ENCODE results near the gene MCF2L. TPM values are rescaled to one million over a fixed set of nuclear protein-coding genes. Genes with fewer than 3 reads are reported as not detected.

Gene MCF2L, protein sequence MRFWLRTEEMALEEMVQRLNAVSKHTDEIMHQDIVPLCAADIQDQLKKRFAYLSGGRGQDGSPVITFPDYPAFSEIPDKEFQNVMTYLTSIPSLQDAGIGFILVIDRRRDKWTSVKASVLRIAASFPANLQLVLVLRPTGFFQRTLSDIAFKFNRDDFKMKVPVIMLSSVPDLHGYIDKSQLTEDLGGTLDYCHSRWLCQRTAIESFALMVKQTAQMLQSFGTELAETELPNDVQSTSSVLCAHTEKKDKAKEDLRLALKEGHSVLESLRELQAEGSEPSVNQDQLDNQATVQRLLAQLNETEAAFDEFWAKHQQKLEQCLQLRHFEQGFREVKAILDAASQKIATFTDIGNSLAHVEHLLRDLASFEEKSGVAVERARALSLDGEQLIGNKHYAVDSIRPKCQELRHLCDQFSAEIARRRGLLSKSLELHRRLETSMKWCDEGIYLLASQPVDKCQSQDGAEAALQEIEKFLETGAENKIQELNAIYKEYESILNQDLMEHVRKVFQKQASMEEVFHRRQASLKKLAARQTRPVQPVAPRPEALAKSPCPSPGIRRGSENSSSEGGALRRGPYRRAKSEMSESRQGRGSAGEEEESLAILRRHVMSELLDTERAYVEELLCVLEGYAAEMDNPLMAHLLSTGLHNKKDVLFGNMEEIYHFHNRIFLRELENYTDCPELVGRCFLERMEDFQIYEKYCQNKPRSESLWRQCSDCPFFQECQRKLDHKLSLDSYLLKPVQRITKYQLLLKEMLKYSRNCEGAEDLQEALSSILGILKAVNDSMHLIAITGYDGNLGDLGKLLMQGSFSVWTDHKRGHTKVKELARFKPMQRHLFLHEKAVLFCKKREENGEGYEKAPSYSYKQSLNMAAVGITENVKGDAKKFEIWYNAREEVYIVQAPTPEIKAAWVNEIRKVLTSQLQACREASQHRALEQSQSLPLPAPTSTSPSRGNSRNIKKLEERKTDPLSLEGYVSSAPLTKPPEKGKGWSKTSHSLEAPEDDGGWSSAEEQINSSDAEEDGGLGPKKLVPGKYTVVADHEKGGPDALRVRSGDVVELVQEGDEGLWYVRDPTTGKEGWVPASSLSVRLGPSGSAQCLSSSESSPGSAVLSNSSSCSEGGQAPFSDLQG
- total RNA-seq = 10 to 100 TPM; 29.6 to 99.8 (median 45.3) TPM
- 10 to 100 TPM; 38.6 to 94.1 TPM for polyA plus RNA-seq
- long read RNA-seq, donor 1, transcript MCF2L-221 (4 exons, 3,027 nt) = major isoform, 5 of 54 reads
- long read RNA-seq, donor 1, partial matches to known transcripts = 23 of 54 reads
- long read RNA-seq, donor 1, other reads (novel, unspliced or antisense) = 20 of 54 reads
- long read RNA-seq, donor 2, partial matches to known transcripts = 10 of 26 reads
- long read RNA-seq, donor 2, other reads (novel, unspliced or antisense) = 15 of 26 reads
- long read RNA-seq, donor 3, partial matches to known transcripts = 1 of 6 reads
- long read RNA-seq, donor 3, other reads (novel, unspliced or antisense) = 5 of 6 reads

DNA sequence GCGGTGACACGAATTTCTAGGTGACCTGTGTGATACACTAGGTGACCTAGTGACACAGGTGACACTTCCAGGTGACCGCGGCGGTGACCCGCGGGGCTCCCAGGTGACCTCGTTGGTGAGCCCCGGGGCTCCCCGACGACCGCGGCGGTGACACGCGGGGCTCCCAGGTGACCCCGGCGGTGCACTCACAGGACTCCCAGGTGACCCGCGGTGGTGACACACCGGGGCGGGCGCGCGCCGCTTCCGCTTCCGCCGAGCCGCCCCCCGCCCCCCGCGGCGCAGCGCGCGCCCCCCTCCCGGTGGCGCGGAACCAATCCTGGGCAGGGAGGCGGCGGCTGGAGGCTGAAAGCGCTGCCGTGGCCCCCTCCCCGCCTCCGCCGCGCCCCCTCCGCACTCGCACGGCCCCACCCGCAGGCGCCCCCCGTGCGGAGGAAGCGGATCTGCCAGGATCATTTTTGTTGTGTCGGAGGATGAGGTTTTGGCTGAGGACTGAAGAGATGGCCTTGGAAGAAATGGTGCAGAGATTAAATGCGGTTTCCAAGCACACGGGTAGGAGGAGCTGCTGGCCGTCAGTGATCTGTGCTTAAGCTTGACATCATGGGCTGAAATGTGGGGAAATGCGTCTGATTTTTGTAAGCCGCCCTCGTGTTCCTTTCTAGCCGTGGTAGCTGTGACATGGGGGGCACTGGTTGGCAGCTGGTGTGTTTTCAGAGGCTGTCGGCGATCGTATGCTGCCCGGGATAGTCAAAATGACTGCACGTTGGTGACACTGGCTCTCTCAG is at the start of gene MCF2L:
Gene MCF2L, plus strand, starts transcription at position 305 of the 782 bp plus-strand sequence. Its CDS starts 166 bp downstream, at position 471.
- Histone ChIP-seq H3K27me3 (peaks cover 0 to 34% (median 7%) of the 10 kb centered on the region in 7 donors), H3K4me1 (peaks cover 3 to 39% (median 20%) of the 10 kb centered on the region in 9 donors), H3K36me3 (no peaks in the 10 kb centered on the region), H3K9me3 (no peaks in the 10 kb centered on the region), H3K27ac (peak within 1 kb of the TSS; percentile 2 to 91 (median 81)), H3K4me3 (peak within 1 kb of the TSS; percentile 34 to 70 (median 58))
- intact Hi-C loops (cut with DNase I) = loop anchor here in 1 of 10 donors (5.0 kb wide), 1 partner anchor 253 kb away; no protein-coding TSS in a partner anchor
- ATAC-seq (peak; percentile 47 to 79 (median 64)), DNase-seq (peak; percentile 36 to 50)
- WGBS, 2 donors = 0 to 1% methylated on average over 53 to 69 of the region's 69 CpGs
- TF ChIP-seq, protein P1, sequence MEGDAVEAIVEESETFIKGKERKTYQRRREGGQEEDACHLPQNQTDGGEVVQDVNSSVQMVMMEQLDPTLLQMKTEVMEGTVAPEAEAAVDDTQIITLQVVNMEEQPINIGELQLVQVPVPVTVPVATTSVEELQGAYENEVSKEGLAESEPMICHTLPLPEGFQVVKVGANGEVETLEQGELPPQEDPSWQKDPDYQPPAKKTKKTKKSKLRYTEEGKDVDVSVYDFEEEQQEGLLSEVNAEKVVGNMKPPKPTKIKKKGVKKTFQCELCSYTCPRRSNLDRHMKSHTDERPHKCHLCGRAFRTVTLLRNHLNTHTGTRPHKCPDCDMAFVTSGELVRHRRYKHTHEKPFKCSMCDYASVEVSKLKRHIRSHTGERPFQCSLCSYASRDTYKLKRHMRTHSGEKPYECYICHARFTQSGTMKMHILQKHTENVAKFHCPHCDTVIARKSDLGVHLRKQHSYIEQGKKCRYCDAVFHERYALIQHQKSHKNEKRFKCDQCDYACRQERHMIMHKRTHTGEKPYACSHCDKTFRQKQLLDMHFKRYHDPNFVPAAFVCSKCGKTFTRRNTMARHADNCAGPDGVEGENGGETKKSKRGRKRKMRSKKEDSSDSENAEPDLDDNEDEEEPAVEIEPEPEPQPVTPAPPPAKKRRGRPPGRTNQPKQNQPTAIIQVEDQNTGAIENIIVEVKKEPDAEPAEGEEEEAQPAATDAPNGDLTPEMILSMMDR (IDR thresholded peaks at IDR 0.05) = peak in 7 of 9 donors; percentile 16 to 59 (median 27)

DNA sequence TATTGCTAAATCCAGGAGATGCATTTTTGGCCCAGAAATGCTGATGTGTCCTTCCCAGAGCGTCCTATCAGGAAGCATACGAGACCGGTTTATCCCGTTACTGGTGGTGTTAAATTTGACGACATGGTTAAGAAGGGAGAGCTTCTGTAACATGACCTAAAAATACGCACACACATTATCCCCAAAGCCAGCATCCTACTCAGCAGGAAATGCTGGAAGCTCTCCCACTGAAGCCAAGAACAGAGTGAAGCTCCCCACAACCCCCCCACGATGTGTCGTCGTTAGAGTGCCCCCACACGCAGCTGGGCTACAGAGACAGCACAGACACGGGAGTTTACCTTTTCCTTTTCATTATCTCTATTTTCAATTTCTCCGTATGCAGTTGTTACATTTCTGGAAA is 45.1 kb upstream of the MCF2L start:
- no peak for DNase-seq
- Histone ChIP-seq H3K4me3 (no peak overlapping the region), H3K27ac (no peak overlapping the region), H3K27me3 (peaks cover 0 to 25% (median 0%) of the 10 kb centered on the region in 7 donors), H3K36me3 (no peaks in the 10 kb centered on the region), H3K4me1 (peaks cover under 1 to 7% (median 6%) of the 10 kb centered on the region in 9 donors), H3K9me3 (peaks cover 0 to 8% (median 0%) of the 10 kb centered on the region in 11 donors)
- peak in 4 of 8 donors; percentile 29 to 74 (median 54) for ATAC-seq
- intact Hi-C loops (cut with DNase I) = no loop called here
- 42 to 54% methylated on average over 12 of the region's 12 CpGs for WGBS, 2 donors
- TF ChIP-seq, protein P1 (IDR thresholded peaks at IDR 0.05) = no peak

DNA sequence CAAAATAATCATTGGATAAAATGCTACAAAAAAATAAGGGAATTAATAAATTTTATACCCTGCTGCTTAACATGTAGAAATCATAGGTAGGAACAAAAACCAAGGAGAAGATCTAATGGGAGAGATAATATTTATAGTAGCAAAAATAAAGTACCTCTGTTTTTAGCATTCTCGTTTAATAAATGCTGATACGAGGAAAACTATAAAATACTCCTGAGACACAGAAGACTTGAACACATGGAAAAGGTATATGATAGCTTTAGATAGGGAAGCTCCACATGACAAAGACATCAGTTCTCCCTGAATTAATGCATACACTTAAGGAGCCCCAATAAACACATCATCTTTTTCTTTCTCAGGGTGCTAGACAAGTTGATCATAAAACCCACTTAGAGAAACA is 44.6 kb upstream of the MCF2L start:
- TF ChIP-seq, protein P1 (IDR thresholded peaks at IDR 0.05) = no peak
- no peak for ATAC-seq

More for the DNA sequence above, 44.6 kb upstream of the MCF2L start:
- Histone ChIP-seq H3K4me3 (no peak overlapping the region), H3K36me3 (no peaks in the 10 kb centered on the region), H3K27ac (no peak overlapping the region), H3K4me1 (peaks cover 4 to 11% (median 10%) of the 10 kb centered on the region in 9 donors), H3K9me3 (peaks cover 0 to 8% (median 0%) of the 10 kb centered on the region in 11 donors), H3K27me3 (peaks cover 0 to 29% (median 0%) of the 10 kb centered on the region in 7 donors)
- no peak for DNase-seq
- WGBS, 2 donors = 77 to 94% methylated on average over 2 of the region's 2 CpGs
- intact Hi-C loops (cut with DNase I) = no loop called here
